H7 (cell line): Measurements from ENCODE around the gene MXRA7. TPM values are rescaled to one million over a fixed set of nuclear protein-coding genes. Genes with fewer than 3 reads are reported as not detected.
"Not testable (repeated sequence)": the region's sequence is repeated elsewhere in the genome, so short reads cannot be mapped to it uniquely, and the experiment has no call there.

Source experiments
- DNase-seq: peaks from one replicate; pipeline ENCODE4 v3.0.0; 2012
- H3K27me3 ChIP-seq: 2 replicates; pipeline ENCODE4 v1.6.0; 2011; ENCODE audit warnings: mild to moderate bottlenecking, low read length; ENCODE audit not compliant: control insufficient read depth, insufficient read depth
- H3K36me3 ChIP-seq: replicated peaks from 2 replicates; pipeline ENCODE4 v1.5.1; 2011; ENCODE audit warnings: low read length; ENCODE audit not compliant: control insufficient read depth, insufficient read depth
- H3K4me3 ChIP-seq: 2 replicates; pipeline ENCODE4 v1.5.1; 2011; ENCODE audit warnings: low read depth, mild to moderate bottlenecking, control low read depth, low read length, moderate library complexity; ENCODE audit not compliant: insufficient read depth
- total RNA-seq: library from RNA; depleted of rRNA; stranded (reverse); fragments of >200 nt; shearing (Covaris generic); gene quantifications from 2 replicates; pipeline ENCODE4 v1.2.3, GENCODE V29; 2014

MXRA7 gene
- total RNA-seq, 1 experiment from 2014 or later = 59.3 TPM

DNA sequence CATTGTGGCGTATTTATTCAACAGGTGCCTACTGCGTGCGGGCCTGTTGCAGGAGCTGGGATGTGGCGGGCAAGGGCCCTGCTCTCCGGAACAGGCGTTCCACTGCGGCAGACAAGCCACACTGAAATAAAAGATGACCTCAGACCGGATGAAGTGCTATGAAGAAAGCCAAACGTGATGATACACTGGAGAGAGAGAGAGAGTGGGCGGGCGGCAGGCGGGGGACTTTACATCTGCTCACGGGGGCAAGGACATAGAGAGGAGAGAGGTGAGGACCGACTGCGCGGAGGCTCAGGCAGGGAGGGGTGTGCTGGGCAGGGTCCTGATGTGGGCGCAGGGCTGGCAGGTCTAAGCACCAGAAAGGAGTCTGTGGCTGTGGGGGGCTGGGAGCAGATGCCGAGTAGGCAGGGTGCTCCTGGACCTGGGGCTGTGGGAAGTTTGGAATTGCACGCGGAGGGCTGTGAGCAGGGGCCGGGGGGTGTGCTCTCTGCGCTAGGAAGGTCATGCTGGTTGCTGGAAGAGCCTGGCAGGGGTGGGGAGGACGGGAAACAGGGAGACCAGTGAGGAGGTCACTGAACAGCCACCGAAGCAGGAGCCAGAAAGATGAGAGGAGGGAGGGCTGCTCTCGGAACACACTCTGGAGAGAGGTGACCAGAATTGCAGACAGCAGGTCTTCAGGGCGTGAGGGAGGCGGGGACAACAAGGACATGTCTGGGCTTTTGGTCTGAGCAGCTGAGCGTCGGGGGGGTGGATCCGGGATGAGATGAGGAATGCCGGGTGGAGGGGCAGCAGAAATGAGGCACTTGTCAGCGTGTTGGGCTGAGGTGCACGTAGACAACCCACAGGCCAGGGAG, 9.9 kb downstream of the MXRA7 start:
- no peaks in the 10 kb centered on the region for H3K36me3 ChIP-seq
- H3K4me3 ChIP-seq = no peak overlapping the region
- DNase-seq = peak; percentile 86
- H3K27me3 ChIP-seq = no peaks in the 10 kb centered on the region

DNA sequence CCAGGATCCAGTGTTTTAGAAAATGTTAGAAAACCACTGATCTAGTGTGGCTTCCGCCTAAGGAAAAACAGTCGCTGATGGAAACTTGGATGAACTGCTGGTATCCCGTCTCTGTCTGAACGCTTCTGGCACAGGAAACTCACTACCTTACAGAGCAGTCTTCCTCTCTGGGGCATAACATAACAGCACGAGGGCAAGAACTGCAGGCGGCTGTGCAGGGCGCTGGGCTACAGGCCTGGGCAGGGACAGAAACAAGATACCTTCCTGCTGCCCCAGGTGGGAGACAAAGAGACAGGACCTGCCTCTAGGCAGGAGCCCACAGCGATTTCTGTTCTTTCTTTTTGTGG, 10.5 kb downstream of the MXRA7 start:
- Histone ChIP-seq H3K4me3 (no peak overlapping the region), H3K36me3 (no peaks in the 10 kb centered on the region), H3K27me3 (no peaks in the 10 kb centered on the region)
- peak; percentile 69 for DNase-seq

GRCh38 chr17:76698466-76698977, 12.2 kb downstream of the MXRA7 start:
- not testable (repeated sequence) for H3K4me3 ChIP-seq, H3K27me3 ChIP-seq, DNase-seq, H3K36me3 ChIP-seq

GRCh38 chr17:76697702-76698465, 12.9 kb downstream of the MXRA7 start:
- H3K4me3 ChIP-seq = no peak overlapping the region
- peak; percentile 87 for DNase-seq

GRCh38 chr17:76696763-76697701, 13.7 kb downstream of the MXRA7 start:
- no peak for DNase-seq
- H3K27me3 ChIP-seq = no peaks in the 10 kb centered on the region
- H3K4me3 ChIP-seq = no peak overlapping the region
- H3K36me3 ChIP-seq = no peaks in the 10 kb centered on the region

More at GRCh38 chr17:76697702-76698465, 12.9 kb downstream of the MXRA7 start:
- Histone ChIP-seq H3K27me3 (no peaks in the 10 kb centered on the region), H3K36me3 (no peaks in the 10 kb centered on the region)

GRCh38 chr17:76695059-76695831, 15.5 kb downstream of the MXRA7 start:
- no peaks in the 10 kb centered on the region for H3K36me3 ChIP-seq
- no peaks in the 10 kb centered on the region for H3K27me3 ChIP-seq
- DNase-seq = no peak
- no peak overlapping the region for H3K4me3 ChIP-seq

- DNase-seq = no peak
- Histone ChIP-seq H3K27me3 (no peaks in the 10 kb centered on the region), H3K36me3 (no peaks in the 10 kb centered on the region), H3K4me3 (no peak overlapping the region)
Measured at GRCh38 chr17:76691379-76692191, 19.2 kb downstream of the MXRA7 start.

GRCh38 chr17:76690596-76691280, 20.0 kb downstream of the MXRA7 start:
- Histone ChIP-seq H3K27me3 (no peaks in the 10 kb centered on the region), H3K36me3 (no peaks in the 10 kb centered on the region), H3K4me3 (no peak overlapping the region)
- no peak for DNase-seq

- DNase-seq = no peak
- Histone ChIP-seq H3K27me3 (no peaks in the 10 kb centered on the region), H3K36me3 (no peaks in the 10 kb centered on the region), H3K4me3 (no peak overlapping the region)
Measured at GRCh38 chr17:76689859-76690258, 20.9 kb downstream of the MXRA7 start.

DNA sequence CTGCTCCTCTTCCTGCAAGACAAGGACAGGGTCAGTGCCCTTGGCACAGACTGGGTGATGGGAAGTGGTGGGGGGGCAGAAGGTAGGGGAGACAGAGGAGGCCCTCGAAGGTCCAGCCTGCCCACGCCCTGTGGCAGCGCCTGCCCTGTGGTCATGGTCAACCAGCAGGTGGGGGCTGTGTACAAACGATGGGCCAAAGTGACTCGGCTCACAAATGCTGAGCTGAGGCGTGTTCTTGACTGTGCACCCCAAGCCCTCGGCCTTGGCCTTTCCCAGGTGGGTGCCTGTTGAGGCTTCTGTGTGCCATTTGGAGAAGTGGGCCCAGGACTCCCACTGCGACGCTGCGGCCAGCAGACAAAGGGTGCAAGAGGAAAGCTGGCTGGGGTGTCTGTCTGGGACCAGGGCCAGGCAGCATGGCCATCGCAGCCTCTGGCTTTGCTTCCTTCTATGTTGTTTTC, 22.6 kb downstream of the MXRA7 start:
- no peak for DNase-seq
- Histone ChIP-seq H3K27me3 (no peaks in the 10 kb centered on the region), H3K36me3 (no peaks in the 10 kb centered on the region), H3K4me3 (no peak overlapping the region)

- Histone ChIP-seq H3K36me3 (no peaks in the 10 kb centered on the region), H3K27me3 (no peaks in the 10 kb centered on the region), H3K4me3 (no peak overlapping the region)
- peak; percentile 58 for DNase-seq
Measured at GRCh38 chr17:76687298-76688164, 23.2 kb downstream of the MXRA7 start.
